Spinal cord (tissue), 10 donors: ENCODE measurements around the gene VPS35L. TPM values are rescaled to one million over a fixed set of nuclear protein-coding genes. Genes with fewer than 3 reads are reported as not detected.

Source experiments
- DNase-seq, 6 donors: peaks; one replicate each; pipeline versions ENCODE4 v3.0.0 to v3.0.0-alpha.2; 2013 to 2015; ENCODE audit warnings: low spot score in 6 of 6, low read depth in 4 of 6
- H3K27ac ChIP-seq: one replicate; pipeline ENCODE4 v1.5.1; 2013; ENCODE audit warnings: low read depth, low read length, control low read depth
- H3K27me3 ChIP-seq: one replicate; pipeline ENCODE4 v1.6.1; 2013; ENCODE audit warnings: low read length; ENCODE audit not compliant: control insufficient read depth, insufficient read depth
- H3K36me3 ChIP-seq: one replicate; pipeline ENCODE4 v1.6.1; 2013; ENCODE audit warnings: low read length; ENCODE audit not compliant: control insufficient read depth, insufficient read depth
- H3K4me1 ChIP-seq: one replicate; pipeline ENCODE4 v1.6.1; 2013; ENCODE audit warnings: low read length; ENCODE audit not compliant: control insufficient read depth, insufficient read depth
- H3K4me3 ChIP-seq: one replicate; pipeline ENCODE4 v1.5.1; 2013; ENCODE audit warnings: low read depth, low read length, control low read depth
- H3K9me3 ChIP-seq: one replicate; pipeline ENCODE4 v1.6.1; 2013; ENCODE audit warnings: low read length; ENCODE audit not compliant: control insufficient read depth, insufficient read depth
- WGBS: methylation state at CpG from one replicate; pipeline ENCODE4 v1.1.5; 2013; ENCODE audit warnings: missing lambda C conversion rate; ENCODE audit not compliant: insufficient coverage; 5-methylcytosine and 5-hydroxymethylcytosine counted together
- polyA plus RNA-seq, 2 donors: library from polyadenylated mRNA; unstranded; fragments of 120-200 nt; gene quantifications; one replicate each; pipeline ENCODE4 v1.2.1, GENCODE V29; 2013; ENCODE audit not compliant: insufficient read length in 2 of 2
- total RNA-seq, 2 donors: library from RNA; depleted of rRNA in 1 of 2; stranded (reverse); fragments of 120-200 nt in 1 of 2; fragments of >200 nt in 1 of 2; gene quantifications; one replicate each; pipeline versions ENCODE4 v1.2.3 to v1.2.4, GENCODE V29; 2013 to 2014
- donor health status: healthy.

VPS35L gene
- total and polyA plus RNA-seq, 4 donors, result 58.1 to 67.3 (median 63.8) TPM

- H3K4me1 ChIP-seq, result no peaks in the 10 kb centered on the region
- H3K27me3 ChIP-seq, result no peaks in the 10 kb centered on the region
- H3K4me3 ChIP-seq, result no peak overlapping the region
- peaks cover 19% of the 10 kb centered on the region for H3K36me3 ChIP-seq
- no peak for DNase-seq
- no peaks in the 10 kb centered on the region for H3K9me3 ChIP-seq
- no peak overlapping the region for H3K27ac ChIP-seq
- WGBS, result 94% methylated on average over 5 of the region's 8 CpGs
Measured at GRCh38 chr16:19607616-19608280, 52.2 kb downstream of the VPS35L start.

GRCh38 chr16:19609359-19609758 lies 53.9 kb downstream of the VPS35L start:
- WGBS, result 88% methylated on average over 2 of the region's 5 CpGs
- Histone ChIP-seq H3K36me3 (peaks cover 23% of the 10 kb centered on the region), H3K27ac (no peak overlapping the region)

GRCh38 chr16:19610200-19610599 lies 54.7 kb downstream of the VPS35L start:
- peaks cover 25% of the 10 kb centered on the region for H3K36me3 ChIP-seq

More at GRCh38 chr16:19609359-19609758, 53.9 kb downstream of the VPS35L start:
- Histone ChIP-seq H3K4me3 (no peak overlapping the region), H3K27me3 (no peaks in the 10 kb centered on the region), H3K4me1 (no peaks in the 10 kb centered on the region), H3K9me3 (no peaks in the 10 kb centered on the region)
- no peak for DNase-seq

GRCh38 chr16:19613834-19614233 lies 58.3 kb downstream of the VPS35L start:
- Histone ChIP-seq H3K27me3 (no peaks in the 10 kb centered on the region), H3K4me3 (no peak overlapping the region), H3K9me3 (no peaks in the 10 kb centered on the region), H3K27ac (no peak overlapping the region), H3K4me1 (no peaks in the 10 kb centered on the region), H3K36me3 (peaks cover 35% of the 10 kb centered on the region)
- 100% methylated on average over 2 of the region's 5 CpGs for WGBS
- DNase-seq, result no peak

More at GRCh38 chr16:19610200-19610599, 54.7 kb downstream of the VPS35L start:
- no peak for DNase-seq
- no peaks in the 10 kb centered on the region for H3K4me1 ChIP-seq
- no peaks in the 10 kb centered on the region for H3K27me3 ChIP-seq
- H3K27ac ChIP-seq, result no peak overlapping the region
- 90% methylated on average over 8 of the region's 13 CpGs for WGBS
- no peak overlapping the region for H3K4me3 ChIP-seq
- H3K9me3 ChIP-seq, result no peaks in the 10 kb centered on the region

GRCh38 chr16:19616241-19616640 lies 60.7 kb downstream of the VPS35L start:
- peak in 2 of 6 donors; percentile 18 to 80 for DNase-seq
- no peaks in the 10 kb centered on the region for H3K4me1 ChIP-seq
- no peaks in the 10 kb centered on the region for H3K9me3 ChIP-seq
- no peak overlapping the region for H3K27ac ChIP-seq
- H3K27me3 ChIP-seq, result no peaks in the 10 kb centered on the region
- 80% methylated on average over 2 of the region's 6 CpGs for WGBS
- peaks cover 23% of the 10 kb centered on the region for H3K36me3 ChIP-seq
- no peak overlapping the region for H3K4me3 ChIP-seq

- WGBS, result 87% methylated on average over 3 of the region's 9 CpGs
- no peaks in the 10 kb centered on the region for H3K4me1 ChIP-seq
- no peak overlapping the region for H3K4me3 ChIP-seq
- DNase-seq, result no peak
- H3K27ac ChIP-seq, result no peak overlapping the region
- H3K36me3 ChIP-seq, result peaks cover 23% of the 10 kb centered on the region
- no peaks in the 10 kb centered on the region for H3K27me3 ChIP-seq
- H3K9me3 ChIP-seq, result no peaks in the 10 kb centered on the region
Measured at GRCh38 chr16:19618876-19619275, 63.4 kb downstream of the VPS35L start.

GRCh38 chr16:19621445-19621844 lies 65.9 kb downstream of the VPS35L start:
- Histone ChIP-seq H3K4me3 (no peak overlapping the region), H3K27ac (peak overlapping the region; percentile 29), H3K36me3 (peaks cover 33% of the 10 kb centered on the region), H3K9me3 (no peaks in the 10 kb centered on the region), H3K4me1 (no peaks in the 10 kb centered on the region), H3K27me3 (no peaks in the 10 kb centered on the region)
- no CpG with 5 or more reads among the region's 3 CpGs for WGBS
- peak in 1 of 6 donors; percentile 39 for DNase-seq

- Histone ChIP-seq H3K9me3 (no peaks in the 10 kb centered on the region), H3K4me3 (no peak overlapping the region), H3K27me3 (no peaks in the 10 kb centered on the region), H3K4me1 (no peaks in the 10 kb centered on the region), H3K27ac (no peak overlapping the region), H3K36me3 (peaks cover 38% of the 10 kb centered on the region)
- no peak for DNase-seq
- 98% methylated on average over 5 of the region's 6 CpGs for WGBS
Measured at GRCh38 chr16:19625039-19625438, 69.5 kb downstream of the VPS35L start.

- Histone ChIP-seq H3K27ac (no peak overlapping the region), H3K36me3 (peaks cover 39% of the 10 kb centered on the region), H3K4me1 (no peaks in the 10 kb centered on the region), H3K4me3 (no peak overlapping the region), H3K9me3 (no peaks in the 10 kb centered on the region), H3K27me3 (no peaks in the 10 kb centered on the region)
- DNase-seq, result no peak
- WGBS, result 100% methylated on average over 4 of the region's 7 CpGs
Measured at GRCh38 chr16:19636436-19637267, 81.1 kb downstream of the VPS35L start.
